ENCODE measurements around the gene TMEM132A. TPM values are rescaled to one million over a fixed set of nuclear protein-coding genes. Genes with fewer than 3 reads are reported as not detected.

Gene TMEM132A
- total and polyA plus RNA-seq, 9 of the 15 experiments (the other 6 are each of a cell fraction or from before 2014, with no cell fraction given) = 0.04 to 1.1 (median 0.18) TPM; not detected in 4

GRCh38 chr11:60951606-60951903 is 27.3 kb downstream of the TMEM132A start:
- Histone ChIP-seq H2AFZ (ENCODE audit: low read depth, low read length) (no peak overlapping the region), H3K4me1 (replicated peaks in 1 of 2; ENCODE audit: control insufficient read depth in 2 of 2, insufficient read depth in 2 of 2, low read length in 2 of 2) (peaks cover 0 to 6% of the 10 kb centered on the region in 2 experiments; a peak in 3 of 5 replicates), H3K9me1 (ENCODE audit: control insufficient read depth, insufficient read depth, low read length) (no peaks in the 10 kb centered on the region), H3K4me2 (ENCODE audit: insufficient read depth, low read length) (no peak overlapping the region), H3K36me3 (ENCODE audit: control insufficient read depth, insufficient read depth, low read length) (no peaks in the 10 kb centered on the region), H4K20me1 (replicated peaks; ENCODE audit: control insufficient read depth, insufficient read depth, low read length) (peaks cover 3% of the 10 kb centered on the region; the same call in 1 of the 2 replicates), H3K4me3 (no peak overlapping the region), H3K27me3 (ENCODE audit: control insufficient read depth in 2 of 2, insufficient read depth in 2 of 2, low read length in 2 of 2) (peaks cover 40 to 74% of the 10 kb centered on the region in 2 experiments; a peak in 4 of 5 replicates), H3K27ac (ENCODE audit: extremely low read depth, low read depth, low read length) (no peak overlapping the region), H3K79me2 (ENCODE audit: control insufficient read depth, insufficient read depth, low read length) (no peaks in the 10 kb centered on the region), H3K9me3 (replicated peaks; ENCODE audit: control insufficient read depth, insufficient read depth, low read depth, low read length) (no peaks in the 10 kb centered on the region), H3K9ac (ENCODE audit: insufficient read depth in 1 of 2, low read depth in 2 of 2, low read length in 2 of 2) (peak overlapping the region in 1 of 2 experiments; percentile 9; a peak in 1 of 4 replicates)
- ATAC-seq (no peak), FAIRE-seq (no peak), DNase-seq (ENCODE audit: extremely low read depth in 1 of 4, low spot score in 3 of 4) (no peak)
- TF ChIP-seq ZNF224 (CRISPR knock-in tag; IDR thresholded peaks at IDR 0.05) = no peak
- no peak for TF ChIP-seq ZNF717 (CRISPR knock-in tag; IDR thresholded peaks at IDR 0.05)
- no peak for TF ChIP-seq ZNF311 (CRISPR knock-in tag; IDR thresholded peaks at IDR 0.05)
- no peak for TF ChIP-seq ZNF583 (CRISPR knock-in tag; IDR thresholded peaks at IDR 0.05)
- TF ChIP-seq ZNF639 (CRISPR knock-in tag; conservative IDR thresholded peaks at IDR 0.05 in 1 of 2, IDR thresholded peaks at IDR 0.05 in 1 of 2) = no peak
- no peak for TF ChIP-seq MNT (conservative IDR thresholded peaks at IDR 0.05)
- no peak for TF ChIP-seq ILK (tag; IDR thresholded peaks at IDR 0.05; ENCODE audit: borderline replicate concordance, low read depth)
- no peak for TF ChIP-seq ZNF408 (CRISPR knock-in tag; IDR thresholded peaks at IDR 0.05; ENCODE audit: low read depth)
- no peak for TF ChIP-seq CEBPG (CRISPR knock-in tag; IDR thresholded peaks at IDR 0.05)
- no peak for TF ChIP-seq CEBPG (tag; conservative IDR thresholded peaks at IDR 0.05 in 1 of 2, IDR thresholded peaks at IDR 0.05 in 1 of 2)
- TF ChIP-seq PHF8 (IDR thresholded peaks at IDR 0.05; ENCODE audit: borderline replicate concordance, low read length) = no peak
- no peak for TF ChIP-seq ZKSCAN1 (IDR thresholded peaks at IDR 0.05; ENCODE audit: low read depth, low read length)
- TF ChIP-seq FOXJ3 (CRISPR knock-in tag; IDR thresholded peaks at IDR 0.05) = no peak
- no peak for TF ChIP-seq CBX8 (IDR thresholded peaks at IDR 0.05; ENCODE audit: borderline replicate concordance, extremely low read depth, low read depth, low read length, poor library complexity, severe bottlenecking)
- no peak for TF ChIP-seq HDAC3 (IDR thresholded peaks at IDR 0.05; ENCODE audit: borderline replicate concordance, partially characterized antibody)
- TF ChIP-seq CBX1 (IDR thresholded peaks at IDR 0.05; ENCODE audit: low read depth) = no peak
- ChIA-PET CTCF (ENCODE audit: low intra/inter-chr PET ratio) (no interaction called here), POLR2A (no interaction called here)
- no TSS peak for BruUV-seq (replicated peaks)
- in situ Hi-C loops (cut with MboI) = no loop called here
- 0% methylated on average over 5 of the region's 8 CpGs for WGBS (ENCODE audit: insufficient coverage, low coverage, missing lambda C conversion rate)
- intact Hi-C loops (cut with micrococcal nuclease) = no loop called here
